Stimulated activated CD4-positive, alpha-beta T cell treated with anti-CD3 and anti-CD28 coated beads, TNF-alpha, amount 100 ng/mL, for 1 hour (primary cell): Measurements from ENCODE around the gene ZNF300.
"Not testable (repeated sequence)": the region's sequence is repeated elsewhere in the genome, so short reads cannot be mapped to it uniquely, and the experiment has no call there.

Source experiments
- DNase-seq, 3 donors: peaks; one replicate each; pipeline ENCODE4 v3.0.0-alpha.2; 2020; ENCODE audit warnings: low read depth in 3 of 3, low spot score in 1 of 3

Gene ZNF300

GRCh38 chr5:150846308-150846653 lies 58.5 kb downstream of the ZNF300 start, which contains the start of gene IRGM:
Gene IRGM, plus strand, starts transcription at chr5:150846521. Its CDS starts 1,603 bp downstream, at chr5:150848124.
- not testable (repeated sequence) for DNase-seq

- DNase-seq: not testable (repeated sequence)
These were observed 59.5 kb downstream of the ZNF300 start for GRCh38 chr5:150845185-150845859.
